Jurkat, Clone E6-1 (cell line): ENCODE results near the gene KRTAP10-6.

Source experiments
- DNase-seq: peaks from one replicate; pipeline ENCODE4 v3.0.0-alpha.2; 2011; ENCODE audit warnings: low read depth, low spot score
- H3K4me3 ChIP-seq: 2 replicates; pipeline ENCODE4 v1.5.1; 2011; ENCODE audit warnings: mild to moderate bottlenecking, low read length, control low read depth, moderate library complexity

KRTAP10-6 gene

DNA sequence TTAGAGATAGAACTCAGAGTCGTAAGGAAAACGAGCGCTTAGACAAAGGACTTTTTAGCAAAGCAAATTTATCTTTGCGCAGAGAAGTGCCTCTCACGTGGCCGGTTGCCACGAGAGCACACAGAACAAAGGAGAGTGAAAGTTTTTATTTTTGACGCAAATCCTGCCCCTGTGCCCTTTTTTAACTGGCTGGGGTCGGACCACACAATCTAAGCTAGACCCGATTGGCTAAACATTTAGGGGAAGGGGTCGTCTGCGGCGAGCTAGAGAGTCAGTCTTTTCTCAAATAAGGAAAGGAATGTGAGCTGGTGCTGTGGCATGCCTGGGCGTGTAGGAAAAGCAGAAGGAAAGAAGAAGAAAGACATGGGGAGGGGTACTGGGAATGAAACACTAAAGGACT, 43.4 kb downstream of the KRTAP10-6 start:
- no peak overlapping the region for H3K4me3 ChIP-seq
- no peak for DNase-seq

DNA sequence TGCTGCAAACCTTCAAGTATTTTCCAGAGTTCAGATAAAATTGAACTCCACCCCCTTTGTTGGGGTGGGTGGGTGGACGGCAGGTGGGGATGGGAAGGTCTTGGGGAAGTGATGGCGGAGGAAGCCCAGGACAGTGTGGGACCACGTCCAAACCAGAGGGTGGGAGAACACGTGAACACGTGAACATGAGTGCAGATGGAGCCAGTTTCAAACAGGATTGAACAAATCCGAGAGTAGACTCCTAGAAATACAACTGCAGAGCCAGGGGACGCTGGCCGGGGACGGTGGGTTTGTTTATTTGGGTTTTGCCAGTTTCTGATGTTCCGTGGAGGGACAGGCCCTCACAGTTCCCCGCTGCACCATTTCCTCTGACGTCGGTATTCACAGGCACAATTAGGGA, 43.9 kb downstream of the KRTAP10-6 start:
- no peak overlapping the region for H3K4me3 ChIP-seq
- no peak for DNase-seq

DNA sequence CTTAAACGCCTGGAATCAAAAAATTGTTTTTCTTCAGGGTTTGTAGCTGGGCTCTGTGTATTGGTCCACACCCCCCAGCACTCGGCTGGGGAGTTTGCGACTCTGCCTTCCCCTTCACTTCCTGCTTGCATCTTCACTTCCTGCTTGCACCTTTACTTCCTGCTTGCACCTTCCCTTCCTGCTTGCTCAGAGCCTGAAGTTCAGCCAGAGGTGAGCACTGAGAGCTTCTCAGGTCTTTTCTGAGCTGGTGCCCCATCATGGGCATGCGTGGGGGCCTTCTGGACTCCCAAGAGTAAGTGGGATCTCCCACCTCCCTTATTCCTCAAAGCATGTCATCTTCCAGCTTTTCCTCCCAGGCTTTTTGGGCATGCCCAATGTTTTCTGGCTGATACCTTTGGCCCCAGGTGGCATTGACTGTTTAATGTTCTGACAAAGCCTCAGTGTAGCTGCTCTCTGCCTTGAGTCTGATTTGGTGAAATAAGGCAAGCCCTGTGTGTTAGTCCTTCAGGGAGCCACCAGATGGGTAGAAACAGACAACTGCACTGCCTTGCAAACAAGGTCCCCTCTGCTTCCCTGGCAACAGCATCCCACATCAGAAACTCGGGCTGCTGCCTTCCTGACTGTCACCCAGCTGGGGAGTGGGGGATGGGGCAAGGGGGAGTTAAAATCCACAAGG, 44.5 kb downstream of the KRTAP10-6 start:
- peak overlapping the region; percentile 7; the same call in 1 of the 2 replicates for H3K4me3 ChIP-seq
- peak; percentile 45 for DNase-seq

DNA sequence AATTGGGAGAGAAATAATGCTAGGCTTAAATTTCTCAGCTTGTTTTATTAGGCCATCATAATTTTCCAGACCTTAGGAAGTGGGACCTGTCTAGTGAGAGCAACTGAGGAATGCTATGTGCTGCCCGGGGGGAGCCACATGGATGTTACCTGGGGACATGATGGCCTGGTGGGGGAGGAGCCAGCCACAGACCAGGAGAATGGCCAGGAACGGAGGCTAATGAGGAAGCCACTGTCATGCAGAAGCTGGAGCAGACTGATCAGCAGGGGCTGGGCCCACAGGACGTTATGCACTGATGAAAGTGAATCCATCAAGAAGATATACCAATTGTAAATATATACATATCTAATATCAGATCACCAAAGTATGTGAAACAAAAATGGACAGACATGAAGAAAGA, 47.7 kb downstream of the KRTAP10-6 start:
- no peak for DNase-seq
- no peak overlapping the region for H3K4me3 ChIP-seq

DNA sequence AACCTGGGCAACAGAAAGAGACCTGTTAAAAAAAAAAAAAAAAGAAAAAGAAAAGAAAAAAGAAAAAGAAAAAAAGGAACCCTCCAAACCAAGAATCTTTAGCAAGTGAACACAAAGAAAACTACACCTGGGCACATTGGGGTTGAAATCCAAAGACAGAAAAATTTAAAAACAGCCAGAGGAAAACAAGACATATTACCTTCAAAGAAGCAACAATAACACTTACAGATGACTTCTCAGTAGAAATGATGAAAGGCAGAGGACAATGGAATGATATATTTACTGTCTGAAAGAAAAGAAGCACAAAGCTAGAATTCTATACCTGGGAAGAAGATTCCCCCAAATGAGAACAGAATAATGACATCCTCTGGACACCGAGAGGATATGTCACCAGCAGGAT, 49.6 kb downstream of the KRTAP10-6 start:
- no peak for DNase-seq
- H3K4me3 ChIP-seq, result no peak overlapping the region
